ENCODE data around the gene MARCHF7. TPM values are rescaled to one million over a fixed set of nuclear protein-coding genes. Genes with fewer than 3 reads are reported as not detected.

Gene MARCHF7
- total and polyA plus RNA-seq, 2 of the 8 experiments (the other 6 are each of a cell fraction or from before 2014, with no cell fraction given): 18.3 to 116 TPM

- no peaks in the 10 kb centered on the region for H4K20me1 ChIP-seq (replicated peaks in 1 of 2; ENCODE audit: control insufficient read depth in 1 of 2, insufficient read depth in 2 of 2, low read length in 2 of 2)
- POLR2A ChIA-PET (ENCODE audit: partially characterized antibody): interaction anchor here (1.7 kb wide), 1 partner anchor 8 kb away, joined by 5 read pairs; no protein-coding TSS in a partner anchor
- no peak overlapping the region for H2BK12ac ChIP-seq (ENCODE audit: low read depth, low read length)
- H3K23ac ChIP-seq (ENCODE audit: insufficient read length): no peak overlapping the region
- no peak overlapping the region for H2AK5ac ChIP-seq (ENCODE audit: low read depth, low read length)
- WGBS, 2 experiments (ENCODE audit: extremely low coverage in 1 of 2, insufficient coverage in 1 of 2, insufficient read length in 1 of 2, insufficient replicate concordance in 2 of 2, low coverage in 1 of 2, low lambda C conversion rate in 2 of 2, missing lambda C conversion rate in 1 of 2): 94% methylated on average over 10 of the region's 10 CpGs; no CpG with 5 or more reads in 1 of the 2 experiments
- no peak overlapping the region for H2BK120ac ChIP-seq (replicated peaks; ENCODE audit: low read depth, low read length)
- CTCF ChIA-PET (ENCODE audit: partially characterized antibody): interaction anchor here (2.1 kb wide), 1 partner anchor 8 kb away, joined by 5 read pairs; no protein-coding TSS in a partner anchor
- no peaks in the 10 kb centered on the region for H3K27me3 ChIP-seq (replicated peaks in 1 of 4; ENCODE audit: control insufficient read depth in 3 of 4, extremely low read depth in 1 of 4, insufficient read depth in 3 of 4, low read length in 3 of 4)
- no peak overlapping the region for H4K5ac ChIP-seq (ENCODE audit: insufficient read length, low read depth, low read length)
- H3K14ac ChIP-seq (ENCODE audit: insufficient read length): no peak overlapping the region
- no peaks in the 10 kb centered on the region for H3K23me2 ChIP-seq (ENCODE audit: low read depth, low read length)
- H3K79me2 ChIP-seq (ENCODE audit: control insufficient read depth in 1 of 2, insufficient read depth in 2 of 2, low read length in 2 of 2): 0 out of 4 replicates have a peak, but pooled peaks cover 0 to 6% of the 10 kb centered on the region in 2 experiments
- FAIRE-seq (no peak), DNase-seq (ENCODE audit: low read depth in 1 of 2, low spot score in 2 of 2) (no peak)
- H3K56ac ChIP-seq (replicated peaks; ENCODE audit: insufficient read length, low read depth, low read length): no peak overlapping the region
- H3K27ac ChIP-seq (ENCODE audit: low read depth, low read length): no peak overlapping the region
- H2BK5ac ChIP-seq (ENCODE audit: low read depth, low read length): no peak overlapping the region
- no peaks in the 10 kb centered on the region for H3K79me1 ChIP-seq (ENCODE audit: low read depth, low read length)
- H2AFZ ChIP-seq (ENCODE audit: low read length): no peak overlapping the region
- H2BK15ac ChIP-seq (ENCODE audit: low read length): no peak overlapping the region
- no peak overlapping the region; a peak in 1 of 7 replicates for H3K9ac ChIP-seq (replicated peaks in 1 of 4; ENCODE audit: extremely low read depth in 1 of 4, low read depth in 3 of 4, low read length in 3 of 4)
- H3K18ac ChIP-seq (ENCODE audit: extremely low read depth, low read length): no peak overlapping the region
- H2BK20ac ChIP-seq (ENCODE audit: low read length): no peak overlapping the region
- H3K36me3 ChIP-seq (ENCODE audit: control insufficient read depth in 2 of 4, insufficient read depth in 4 of 4, low read length in 3 of 4): no peaks in the 10 kb centered on the region
- H3K9me3 ChIP-seq (ENCODE audit: insufficient read depth in 2 of 2, low read depth in 1 of 2, low read length in 1 of 2): no peaks in the 10 kb centered on the region
- peaks cover 0 to 5% (median 0%) of the 10 kb centered on the region in 4 experiments; a peak in 1 of 7 replicates for H3K4me1 ChIP-seq (replicated peaks in 1 of 4; ENCODE audit: control insufficient read depth in 3 of 4, insufficient read depth in 4 of 4, low read length in 3 of 4)
- no peak overlapping the region for H4K8ac ChIP-seq (ENCODE audit: extremely low read depth, insufficient read depth, low read length)
- no peak overlapping the region for H3K4ac ChIP-seq (replicated peaks; ENCODE audit: insufficient read length, low read depth, low read length)
- H3K4me2 ChIP-seq (ENCODE audit: insufficient read depth in 1 of 2, low read depth in 2 of 2, low read length in 2 of 2): no peak overlapping the region
- no peak overlapping the region for H4K91ac ChIP-seq (replicated peaks; ENCODE audit: insufficient read length, low read length)
- no peak overlapping the region for H3K4me3 ChIP-seq (ENCODE audit: extremely low read depth in 1 of 4, insufficient read depth in 2 of 4, low read depth in 3 of 4, low read length in 4 of 4)
- TF ChIP-seq KDM5A (IDR thresholded peaks at IDR 0.05; ENCODE audit: low read length) (no peak), ATF2 (IDR thresholded peaks at IDR 0.05; ENCODE audit: low read length) (no peak), MAFK (IDR thresholded peaks at IDR 0.05; ENCODE audit: low read depth, low read length) (no peak), POLR2A (IDR thresholded peaks at IDR 0.05; ENCODE audit: control extremely low read depth in 1 of 2, low read depth in 2 of 2, low read length in 2 of 2) (no peak), ATF3 (IDR thresholded peaks at IDR 0.05; ENCODE audit: insufficient read depth, low read depth, low read length) (no peak), SRF (IDR thresholded peaks at IDR 0.05; ENCODE audit: low read depth, low read length) (no peak), EP300 (IDR thresholded peaks at IDR 0.05; ENCODE audit: borderline replicate concordance in 1 of 2, low read depth in 2 of 2, low read length in 2 of 2) (no peak), EZH2 (IDR thresholded peaks at IDR 0.05; ENCODE audit: low read depth, low read length, severe bottlenecking) (no peak), BCL11A (IDR thresholded peaks at IDR 0.05; ENCODE audit: low read depth in 2 of 2, low read length in 2 of 2) (no peak), CREB1 (IDR thresholded peaks at IDR 0.05) (no peak), MAX (IDR thresholded peaks at IDR 0.05) (no peak)
These were observed 5.8 kb upstream of the MARCHF7 start for GRCh38 chr2:159706385-159706980.

Data from H1 (cell line).